Activated CD8-positive, alpha-beta memory T cell treated with anti-CD3 and anti-CD28 coated beads, Interleukin-2, amount 10 ng/mL, durations not matched to agents 7 days and 5 days (primary cell): Measurements from ENCODE around the gene TSHZ2. TPM values are rescaled to one million over a fixed set of nuclear protein-coding genes. Genes with fewer than 3 reads are reported as not detected.
"Not testable (repeated sequence)": the region's sequence is repeated elsewhere in the genome, so short reads cannot be mapped to it uniquely, and the experiment has no call there.

Experiments
- ATAC-seq: fragments of 150-1000 bp; cut with Tn5 transposase; one replicate; pipeline ENCODE4 v1.10.0; 2021; ENCODE audit warnings: moderate library complexity
- CTCF ChIA-PET: fragments of 350-600 bp; sonication (Branson Sonifier 250); formaldehyde crosslinking; loops from one replicate; lab custom pipeline; 2021; ENCODE audit warnings: antibody characterized with exemption; lab: Charles Lee
- DNase-seq: peaks from one replicate; pipeline ENCODE4 v3.0.0-alpha.2; 2020
- H3K27ac Mint-ChIP-seq: one replicate; pipeline ENCODE4 v1.8.0; 2021; ENCODE audit warnings: mild to moderate bottlenecking, mixed read lengths
- H3K27me3 Mint-ChIP-seq: one replicate; pipeline ENCODE4 v1.8.0; 2021; ENCODE audit warnings: mixed read lengths
- H3K36me3 Mint-ChIP-seq: one replicate; pipeline ENCODE4 v1.8.0; 2021; ENCODE audit warnings: mild to moderate bottlenecking, mixed read lengths
- H3K4me1 Mint-ChIP-seq: one replicate; pipeline ENCODE4 v1.8.0; 2021; ENCODE audit warnings: mixed read lengths
- H3K4me3 Mint-ChIP-seq: one replicate; pipeline ENCODE4 v1.8.0; 2021; ENCODE audit warnings: mild to moderate bottlenecking, moderate library complexity, mixed read lengths
- H3K9me3 Mint-ChIP-seq: one replicate; pipeline ENCODE4 v1.8.0; 2022; ENCODE audit warnings: low read depth, mixed read lengths
- total RNA-seq, 2 experiments: library from RNA; stranded (reverse); gene quantifications; one replicate each; pipeline ENCODE4 v1.2.3, GENCODE V29; 2021

The TSHZ2 gene
- total RNA-seq, 2 experiments from 2014 or later = 0.18 to 1.9 TPM

- Mint-ChIP-seq H3K4me1 (peaks cover 2% of the 10 kb centered on the region), H3K4me3 (no peak overlapping the region), H3K36me3 (no peaks in the 10 kb centered on the region), H3K27ac (no peak overlapping the region), H3K27me3 (peaks cover 18% of the 10 kb centered on the region), H3K9me3 (no peaks in the 10 kb centered on the region)
- CTCF ChIA-PET = interaction anchor here (1.1 kb wide), 1 partner anchor 24 kb away, joined by 3 read pairs; no protein-coding TSS in a partner anchor
- DNase-seq = no peak
- ATAC-seq = no peak
These were observed 518.5 kb downstream of the TSHZ2 start for GRCh38 chr20:53490620-53491019.

- CTCF ChIA-PET = no interaction called here
These were observed 519.3 kb downstream of the TSHZ2 start for GRCh38 chr20:53491462-53491861.

GRCh38 chr20:53492212-53492611 lies 520.1 kb downstream of the TSHZ2 start:
- DNase-seq = no peak
- CTCF ChIA-PET = interaction anchor here (0.6 kb wide), 1 partner anchor 20 kb away, joined by 3 read pairs; no protein-coding TSS in a partner anchor
- peaks cover 2% of the 10 kb centered on the region for H3K4me1 Mint-ChIP-seq
- peaks cover 19% of the 10 kb centered on the region for H3K27me3 Mint-ChIP-seq
- H3K9me3 Mint-ChIP-seq = no peaks in the 10 kb centered on the region
- no peak overlapping the region for H3K4me3 Mint-ChIP-seq
- no peak overlapping the region for H3K27ac Mint-ChIP-seq
- H3K36me3 Mint-ChIP-seq = no peaks in the 10 kb centered on the region
- ATAC-seq = no peak

More at GRCh38 chr20:53491462-53491861, 519.3 kb downstream of the TSHZ2 start:
- H3K4me1 Mint-ChIP-seq = peaks cover 2% of the 10 kb centered on the region
- H3K9me3 Mint-ChIP-seq = no peaks in the 10 kb centered on the region
- no peak overlapping the region for H3K4me3 Mint-ChIP-seq
- ATAC-seq = no peak
- H3K36me3 Mint-ChIP-seq = no peaks in the 10 kb centered on the region
- H3K27me3 Mint-ChIP-seq = peaks cover 19% of the 10 kb centered on the region
- no peak overlapping the region for H3K27ac Mint-ChIP-seq
- no peak for DNase-seq

GRCh38 chr20:53493311-53493857 lies 521.2 kb downstream of the TSHZ2 start:
- Mint-ChIP-seq H3K27ac (no peak overlapping the region), H3K27me3 (peaks cover 16% of the 10 kb centered on the region), H3K36me3 (no peaks in the 10 kb centered on the region), H3K4me1 (peaks cover 2% of the 10 kb centered on the region), H3K9me3 (no peaks in the 10 kb centered on the region), H3K4me3 (no peak overlapping the region)
- DNase-seq (no peak), ATAC-seq (no peak)
- CTCF ChIA-PET = no interaction called here

GRCh38 chr20:53494753-53495152 lies 522.6 kb downstream of the TSHZ2 start:
- CTCF ChIA-PET = no interaction called here
- no peaks in the 10 kb centered on the region for H3K36me3 Mint-ChIP-seq
- H3K9me3 Mint-ChIP-seq = no peaks in the 10 kb centered on the region
- no peak overlapping the region for H3K4me3 Mint-ChIP-seq
- DNase-seq (no peak), ATAC-seq (no peak)
- peaks cover 2% of the 10 kb centered on the region for H3K4me1 Mint-ChIP-seq
- no peak overlapping the region for H3K27ac Mint-ChIP-seq
- H3K27me3 Mint-ChIP-seq = peaks cover 16% of the 10 kb centered on the region

- CTCF ChIA-PET = no interaction called here
- peaks cover 2% of the 10 kb centered on the region for H3K4me1 Mint-ChIP-seq
- no peaks in the 10 kb centered on the region for H3K9me3 Mint-ChIP-seq
- DNase-seq (no peak), ATAC-seq (no peak)
- H3K4me3 Mint-ChIP-seq = no peak overlapping the region
- H3K27me3 Mint-ChIP-seq = peaks cover 16% of the 10 kb centered on the region
- no peak overlapping the region for H3K27ac Mint-ChIP-seq
- no peaks in the 10 kb centered on the region for H3K36me3 Mint-ChIP-seq
These were observed 523.4 kb downstream of the TSHZ2 start for GRCh38 chr20:53495398-53496092.

- CTCF ChIA-PET = no interaction called here
- H3K9me3 Mint-ChIP-seq = no peaks in the 10 kb centered on the region
- no peak overlapping the region for H3K4me3 Mint-ChIP-seq
- peaks cover 8% of the 10 kb centered on the region for H3K27me3 Mint-ChIP-seq
- H3K36me3 Mint-ChIP-seq = no peaks in the 10 kb centered on the region
- DNase-seq (no peak), ATAC-seq (no peak)
- no peaks in the 10 kb centered on the region for H3K4me1 Mint-ChIP-seq
- H3K27ac Mint-ChIP-seq = no peak overlapping the region
These were observed 525.1 kb downstream of the TSHZ2 start for GRCh38 chr20:53497246-53497645.

GRCh38 chr20:53498341-53498740 lies 526.2 kb downstream of the TSHZ2 start:
- Mint-ChIP-seq H3K4me1 (no peaks in the 10 kb centered on the region), H3K4me3 (no peak overlapping the region), H3K9me3 (no peaks in the 10 kb centered on the region), H3K36me3 (no peaks in the 10 kb centered on the region), H3K27ac (no peak overlapping the region), H3K27me3 (peaks cover 6% of the 10 kb centered on the region)
- DNase-seq = no peak
- no peak for ATAC-seq
- CTCF ChIA-PET = no interaction called here

- Mint-ChIP-seq H3K4me3 (no peak overlapping the region), H3K27ac (no peak overlapping the region), H3K27me3 (peaks cover under 1% of the 10 kb centered on the region), H3K4me1 (no peaks in the 10 kb centered on the region), H3K36me3 (no peaks in the 10 kb centered on the region), H3K9me3 (no peaks in the 10 kb centered on the region)
- DNase-seq (no peak), ATAC-seq (no peak)
- CTCF ChIA-PET = no interaction called here
These were observed 528.5 kb downstream of the TSHZ2 start for GRCh38 chr20:53500651-53501050.

GRCh38 chr20:53502820-53503219 lies 530.7 kb downstream of the TSHZ2 start:
- Mint-ChIP-seq H3K27ac (no peak overlapping the region), H3K27me3 (no peaks in the 10 kb centered on the region)

GRCh38 chr20:53503517-53503919 lies 531.4 kb downstream of the TSHZ2 start:
- Mint-ChIP-seq H3K27ac (no peak overlapping the region), H3K9me3 (no peaks in the 10 kb centered on the region), H3K4me3 (no peak overlapping the region), H3K36me3 (no peaks in the 10 kb centered on the region), H3K4me1 (no peaks in the 10 kb centered on the region), H3K27me3 (no peaks in the 10 kb centered on the region)
- ATAC-seq = no peak
- CTCF ChIA-PET = no interaction called here
- DNase-seq = no peak

More at GRCh38 chr20:53502820-53503219, 530.7 kb downstream of the TSHZ2 start:
- ATAC-seq (no peak), DNase-seq (no peak)
- Mint-ChIP-seq H3K4me3 (no peak overlapping the region), H3K4me1 (no peaks in the 10 kb centered on the region), H3K36me3 (no peaks in the 10 kb centered on the region), H3K9me3 (no peaks in the 10 kb centered on the region)
- CTCF ChIA-PET = no interaction called here

- H3K9me3 Mint-ChIP-seq, H3K27ac Mint-ChIP-seq, ATAC-seq, H3K4me3 Mint-ChIP-seq, H3K4me1 Mint-ChIP-seq, DNase-seq, H3K36me3 Mint-ChIP-seq, H3K27me3 Mint-ChIP-seq, CTCF ChIA-PET: not testable (repeated sequence)
These were observed 531.9 kb downstream of the TSHZ2 start for GRCh38 chr20:53504106-53504505.

GRCh38 chr20:53510262-53510661 lies 538.1 kb downstream of the TSHZ2 start:
- CTCF ChIA-PET = no interaction called here
- DNase-seq (no peak), ATAC-seq (no peak)
- Mint-ChIP-seq H3K4me3 (no peak overlapping the region), H3K9me3 (no peaks in the 10 kb centered on the region), H3K27ac (no peak overlapping the region), H3K4me1 (no peaks in the 10 kb centered on the region), H3K27me3 (no peaks in the 10 kb centered on the region), H3K36me3 (no peaks in the 10 kb centered on the region)

GRCh38 chr20:53510704-53511103 lies 538.5 kb downstream of the TSHZ2 start:
- Mint-ChIP-seq H3K27me3 (no peaks in the 10 kb centered on the region), H3K4me3 (no peak overlapping the region)
- CTCF ChIA-PET = no interaction called here

More at GRCh38 chr20:53510704-53511103, 538.5 kb downstream of the TSHZ2 start:
- Mint-ChIP-seq H3K36me3 (no peaks in the 10 kb centered on the region), H3K9me3 (no peaks in the 10 kb centered on the region), H3K4me1 (no peaks in the 10 kb centered on the region), H3K27ac (no peak overlapping the region)
- DNase-seq (no peak), ATAC-seq (no peak)
